HCT116 (cell line): ENCODE data around the gene ZPR1. TPM values are rescaled to one million over a fixed set of nuclear protein-coding genes. Genes with fewer than 3 reads are reported as not detected.

Experiments
- ATAC-seq: fragments of 200-7000 bp; cut with Tn5 transposase; 2 replicates; pipeline ENCODE4 v1.9.1; 2020; ENCODE audit warnings: mild to moderate bottlenecking, moderate library complexity
- BruUV-seq: library from RNA; stranded (reverse); fragments of 400-500 nt; replicated peaks from 2 replicates; lab custom pipeline; 2021; lab: Mats Ljungman, UMichigan
- CTCF ChIA-PET: fragments of 300-600 bp; sonication (Branson Sonifier 250); formaldehyde crosslinking; loops from one replicate; lab custom pipeline; 2021; ENCODE audit warnings: antibody characterized with exemption; lab: Charles Lee
- POLR2A ChIA-PET: fragments of 300-600, 350-600 bp; sonication (Branson Sonifier 250); formaldehyde crosslinking; loops from one replicate; lab custom pipeline; 2021; ENCODE audit warnings: antibody characterized with exemption; lab: Charles Lee
- RAD21 ChIA-PET, 2 experiments: fragments of 300-600 bp; sonication (Branson Sonifier 250); formaldehyde crosslinking; loops; one replicate each; lab custom pipeline; 2023; ENCODE audit warnings: low total read pairs in 2 of 2; ENCODE audit not compliant: uncharacterized antibody in 2 of 2, unreplicated experiment in 2 of 2, low non-redundant PET in 1 of 2; lab: Charles Lee
- DNase-seq: peaks from one replicate; pipeline ENCODE4 v3.0.0-alpha.2; 2010; ENCODE audit warnings: low read depth, low spot score
- H2AFZ ChIP-seq: fragments of 200-600 bp; shearing (Covaris generic), sonication (generic); 2 replicates; pipeline ENCODE4 v1.6.1; 2017; ENCODE audit warnings: low read depth, mixed run types, mixed read lengths, antibody characterized with exemption, low read length; ENCODE audit not compliant: poor library complexity, severe bottlenecking
- H3K27ac ChIP-seq: 2 replicates; pipeline ENCODE4 v1.5.1; 2012; ENCODE audit warnings: low read depth, low read length
- H3K27me3 ChIP-seq: fragments of 200-600 bp; sonication (generic); 2 replicates; pipeline ENCODE4 v1.6.1; 2016; ENCODE audit warnings: mixed run types, low read length, mixed read lengths; ENCODE audit not compliant: insufficient read depth
- H3K36me3 ChIP-seq, 2 experiments: fragments of 200-500 bp in 1 of 2; fragments of 200-600 bp in 1 of 2; sonication (Bioruptor generic) in 1 of 2; sonication (generic) in 1 of 2; 2 replicates each; pipeline versions ENCODE4 v1.5.1 to v1.6.1; 2014 to 2016; ENCODE audit warnings: low read length in 2 of 2, inconsistent platforms in 1 of 2, mixed read lengths in 1 of 2, mixed run types in 1 of 2; ENCODE audit not compliant: insufficient read depth in 2 of 2, control insufficient read depth in 1 of 2
- H3K4me1 ChIP-seq, 2 experiments: fragments of 200-600 bp in 1 of 2; sonication (generic) in 1 of 2; 2 replicates each; pipeline versions ENCODE4 v1.5.1 to v1.6.1; 2012 to 2017; ENCODE audit warnings: low read length in 2 of 2, inconsistent platforms in 1 of 2, mild to moderate bottlenecking in 1 of 2, mixed read lengths in 1 of 2, mixed run types in 1 of 2, moderate library complexity in 1 of 2; ENCODE audit not compliant: insufficient read depth in 2 of 2, control insufficient read depth in 1 of 2
- H3K4me2 ChIP-seq: fragments of 200-600 bp; sonication (generic); 2 replicates; pipeline ENCODE4 v1.6.1; 2017; ENCODE audit warnings: mixed run types, low read length, mixed read lengths
- H3K4me3 ChIP-seq, 2 experiments: fragments of 200-600 bp in 1 of 2; sonication (generic) in 1 of 2; replicated peaks in 1 of 2; 2 replicates each; pipeline ENCODE4 v1.5.1; 2011 to 2016; ENCODE audit warnings: low read length in 2 of 2, control low read depth in 1 of 2, low read depth in 1 of 2, mild to moderate bottlenecking in 1 of 2, mixed read lengths in 1 of 2, mixed run types in 1 of 2
- H3K79me2 ChIP-seq: fragments of 200-600 bp; sonication (generic); 2 replicates; pipeline ENCODE4 v1.6.1; 2017; ENCODE audit warnings: mild to moderate bottlenecking, mixed run types, low read length, moderate library complexity, mixed read lengths; ENCODE audit not compliant: insufficient read depth
- H3K9ac ChIP-seq: fragments of 200-600 bp; sonication (generic); 2 replicates; pipeline ENCODE4 v1.6.1; 2016; ENCODE audit warnings: low read length, mixed read lengths
- H3K9me2 ChIP-seq: fragments of 200-600 bp; sonication (generic), shearing (Covaris generic); 2 replicates; pipeline ENCODE4 v1.6.1; 2017; ENCODE audit warnings: mixed run types, mild to moderate bottlenecking, moderate library complexity; ENCODE audit not compliant: insufficient read depth
- H3K9me3 ChIP-seq, 2 experiments: fragments of 200-500 bp in 1 of 2; fragments of 200-600 bp in 1 of 2; sonication (Bioruptor generic) in 1 of 2; sonication (generic) in 1 of 2; 2 replicates each; pipeline ENCODE4 v1.6.1; 2014 to 2017; ENCODE audit warnings: low read length in 2 of 2, mixed read lengths in 2 of 2, inconsistent platforms in 1 of 2, low read depth in 1 of 2, mild to moderate bottlenecking in 1 of 2, mixed run types in 1 of 2, moderate library complexity in 1 of 2; ENCODE audit not compliant: control insufficient read depth in 1 of 2, insufficient read depth in 1 of 2
- H4K20me1 ChIP-seq: fragments of 200-600 bp; sonication (generic), shearing (Covaris generic); 2 replicates; pipeline ENCODE4 v1.6.1; 2017; ENCODE audit warnings: mixed run types, mild to moderate bottlenecking, moderate library complexity; ENCODE audit not compliant: insufficient read depth
- CBX3 ChIP-seq: IDR thresholded peaks from 2 replicates; pipeline ENCODE4 v1.6.1; 2012; ENCODE audit warnings: low read depth
- ELF1 ChIP-seq: IDR thresholded peaks from 2 replicates; pipeline ENCODE4 v1.6.1; 2012; ENCODE audit warnings: low read depth, borderline replicate concordance
- EZH2 ChIP-seq: fragments of 200-600 bp; sonication (generic); IDR thresholded peaks from 2 replicates; pipeline ENCODE4 v1.6.1; 2017; ENCODE audit warnings: antibody characterized with exemption, mixed run types
- EZH2phosphoT487 ChIP-seq: fragments of 200-600 bp; IDR thresholded peaks from 2 replicates; pipeline ENCODE4 v1.6.1; 2018; ENCODE audit warnings: antibody characterized with exemption, borderline replicate concordance
- FOSL1 ChIP-seq: IDR thresholded peaks from 2 replicates; pipeline ENCODE4 v1.6.1; 2012; ENCODE audit warnings: low read depth
- POLR2A ChIP-seq: IDR thresholded peaks from 2 replicates; pipeline ENCODE4 v1.7.0; 2011; ENCODE audit warnings: borderline replicate concordance; ENCODE audit not compliant: insufficient read depth, insufficient read length; ENCODE audit errors: extremely low read depth
- RAD21 ChIP-seq: IDR thresholded peaks from 2 replicates; pipeline ENCODE4 v1.6.1; 2012; ENCODE audit warnings: low read depth, mild to moderate bottlenecking
- TCF7L2 ChIP-seq: IDR thresholded peaks from 2 replicates; pipeline ENCODE4 v1.7.0; 2011; ENCODE audit warnings: borderline replicate concordance, inconsistent platforms; ENCODE audit not compliant: insufficient read depth, insufficient read length; ENCODE audit errors: extremely low read depth
- ZFX ChIP-seq: fragments of 450-650 bp; IDR thresholded peaks from 2 replicates; pipeline ENCODE4 v1.6.1; 2017
- ZNF274 ChIP-seq: fragments of 200-500 bp; sonication (Bioruptor generic); IDR thresholded peaks from 2 replicates; pipeline ENCODE4 v1.6.1; 2014; ENCODE audit warnings: mild to moderate bottlenecking, low read depth, low read length, inconsistent platforms
- intact Hi-C: fragments of 100-400 bp; cut with micrococcal nuclease; formaldehyde crosslinking; loops from 2 replicates; pipeline ENCODE4 v1.10.0; 2022
- total RNA-seq: library from RNA; stranded (reverse); gene quantifications from one replicate; pipeline ENCODE4 v1.2.1, GENCODE V29; 2021; ENCODE audit not compliant: unreplicated experiment
- TF ChIP-seq, protein P1 (sequence below): IDR thresholded peaks from 2 replicates; pipeline ENCODE4 v1.6.1; 2012

ZPR1 gene
- total RNA-seq, 1 experiment from 2014 or later = 56.3 TPM

DNA sequence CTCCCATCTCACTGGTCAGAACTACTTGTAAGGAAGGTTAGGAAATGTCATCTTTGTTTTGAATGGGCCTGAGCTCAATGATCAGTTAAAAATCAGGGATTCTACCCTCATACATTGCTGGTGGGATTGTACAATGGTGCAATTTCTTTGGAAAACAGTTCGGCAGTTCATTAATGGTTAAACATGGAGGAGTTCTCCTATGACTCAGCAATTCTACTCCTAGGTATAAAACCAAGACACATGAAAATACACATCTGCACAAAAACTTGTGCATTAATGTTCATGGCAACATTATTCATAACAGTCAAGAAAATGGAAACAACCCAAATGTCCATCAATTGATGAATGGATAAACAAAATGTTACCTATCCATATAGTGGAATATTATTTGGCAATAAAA lies 8.7 kb upstream of the ZPR1 start:
- TF ChIP-seq ELF1 = no peak
- no peak for TF ChIP-seq FOSL1
- TF ChIP-seq EZH2phosphoT487 = no peak
- no peak for TF ChIP-seq EZH2
- TF ChIP-seq, protein P1, sequence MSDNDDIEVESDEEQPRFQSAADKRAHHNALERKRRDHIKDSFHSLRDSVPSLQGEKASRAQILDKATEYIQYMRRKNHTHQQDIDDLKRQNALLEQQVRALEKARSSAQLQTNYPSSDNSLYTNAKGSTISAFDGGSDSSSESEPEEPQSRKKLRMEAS = no peak
- no peak for TF ChIP-seq TCF7L2
- no peak for TF ChIP-seq ZFX
- TF ChIP-seq ZNF274 = no peak
- TF ChIP-seq POLR2A = no peak
- no peak for TF ChIP-seq CBX3
- TF ChIP-seq RAD21 = no peak
- Histone ChIP-seq H4K20me1 (no peaks in the 10 kb centered on the region), H3K27me3 (no peaks in the 10 kb centered on the region), H3K4me3 (no peak overlapping the region), H3K9ac (no peak overlapping the region), H3K36me3 (no peaks in the 10 kb centered on the region), H2AFZ (no peak overlapping the region), H3K4me1 (peaks cover 0 to 19% of the 10 kb centered on the region in 2 experiments; a peak in 2 of 4 replicates), H3K9me2 (no peaks in the 10 kb centered on the region), H3K9me3 (no peaks in the 10 kb centered on the region), H3K4me2 (no peak overlapping the region), H3K27ac (no peak overlapping the region), H3K79me2 (no peaks in the 10 kb centered on the region)
- ChIA-PET RAD21 (no interaction called here), POLR2A (no interaction called here), CTCF (interaction anchor here (1.6 kb wide), 1 partner anchor 8 kb away, joined by 4 read pairs; the partner anchor contains the start of gene ZPR1)
- intact Hi-C loops = no loop called here
- ATAC-seq = no peak
- no peak for DNase-seq
- no TSS peak for BruUV-seq

DNA sequence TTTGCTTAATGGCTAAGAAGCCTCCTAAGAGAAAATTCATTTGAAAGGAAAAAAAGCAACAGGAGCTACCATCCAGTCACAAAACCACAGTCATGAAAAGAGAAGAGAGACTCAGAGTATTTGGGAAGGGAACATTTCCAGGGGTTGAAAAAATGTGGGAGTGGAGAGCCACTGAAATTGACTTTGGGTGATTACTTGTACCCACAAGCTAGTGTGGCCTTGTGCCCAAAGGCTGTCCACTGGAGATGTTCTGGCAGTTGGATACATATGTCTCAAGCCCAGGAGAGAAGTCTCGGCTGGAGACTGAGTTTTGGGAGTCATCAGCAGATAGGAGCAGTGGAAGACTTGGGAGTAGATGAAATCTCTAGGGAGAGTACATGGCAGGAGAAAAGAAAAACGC lies 7.0 kb upstream of the ZPR1 start:
- POLR2A ChIA-PET = no interaction called here
- Histone ChIP-seq H3K27me3 (no peaks in the 10 kb centered on the region), H3K4me3 (no peak overlapping the region), H3K9me3 (no peaks in the 10 kb centered on the region), H3K79me2 (no peaks in the 10 kb centered on the region), H4K20me1 (no peaks in the 10 kb centered on the region), H3K9ac (no peak overlapping the region), H2AFZ (no peak overlapping the region), H3K36me3 (no peaks in the 10 kb centered on the region)
- ATAC-seq (no peak), DNase-seq (no peak)
- CTCF ChIA-PET = no interaction called here
- RAD21 ChIA-PET = no interaction called here
- TF ChIP-seq FOSL1 = no peak
- TF ChIP-seq, all 23 proteins: peak for 0
- no TSS peak for BruUV-seq
- peaks cover 0 to 24% of the 10 kb centered on the region in 2 experiments; a peak in 2 of 4 replicates for H3K4me1 ChIP-seq
- H3K27ac ChIP-seq = no peak overlapping the region
- no peaks in the 10 kb centered on the region for H3K9me2 ChIP-seq
- intact Hi-C loops = loop anchor here (5.0 kb wide), 1 partner anchor 432 kb away; no protein-coding TSS in a partner anchor
- H3K4me2 ChIP-seq = no peak overlapping the region
